CD4-positive, alpha-beta T cell treated with Interleukin-17A for 4 hours (primary cell): ENCODE measurements around the gene KCNG2.

Experiments
- DNase-seq: peaks from one replicate; pipeline ENCODE4 v3.0.0-alpha.2; 2020; ENCODE audit warnings: mixed read lengths

KCNG2 gene

DNA sequence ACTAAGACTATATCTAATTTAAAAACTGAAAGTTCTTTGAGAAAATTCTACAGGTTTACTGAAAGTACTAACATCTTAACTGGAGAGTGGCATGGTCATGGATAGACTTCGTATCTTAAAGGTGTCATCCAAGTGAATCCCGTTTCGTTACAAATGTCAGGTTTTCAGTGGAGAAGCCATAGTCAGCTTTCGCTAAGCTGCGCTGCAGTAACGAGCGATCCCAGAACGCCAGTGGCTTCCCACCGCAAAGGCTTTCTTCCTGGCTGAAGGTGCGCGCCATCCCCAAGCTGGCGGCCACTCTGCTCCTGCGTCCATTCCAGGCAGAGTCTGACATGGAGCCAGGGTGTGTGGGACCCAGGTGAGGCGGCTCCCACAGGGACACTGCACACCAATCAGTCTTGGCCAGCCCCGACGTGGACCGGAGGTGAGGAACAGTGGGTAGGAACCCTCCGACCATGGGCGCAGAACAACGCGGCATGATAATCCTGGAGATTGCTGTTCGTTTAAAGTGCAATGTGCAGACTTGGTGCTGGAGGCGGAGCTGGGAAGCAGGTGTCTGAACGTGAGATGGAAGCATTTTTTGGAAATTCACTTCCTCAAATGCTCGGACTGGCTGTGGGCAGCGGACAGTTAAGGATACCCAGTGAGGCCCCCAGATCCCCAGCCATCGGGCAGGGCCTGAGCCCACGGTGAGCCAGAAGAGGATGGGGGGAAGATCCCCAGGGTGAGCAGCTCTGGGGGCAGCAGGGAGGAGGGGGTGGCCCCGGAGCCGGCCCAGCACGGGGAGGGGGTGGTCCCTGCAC is 27.8 kb upstream of the KCNG2 start:
- DNase-seq, result no peak

GRCh38 chr18:79770501-79770815 is 27.3 kb upstream of the KCNG2 start:
- no peak for DNase-seq

DNA sequence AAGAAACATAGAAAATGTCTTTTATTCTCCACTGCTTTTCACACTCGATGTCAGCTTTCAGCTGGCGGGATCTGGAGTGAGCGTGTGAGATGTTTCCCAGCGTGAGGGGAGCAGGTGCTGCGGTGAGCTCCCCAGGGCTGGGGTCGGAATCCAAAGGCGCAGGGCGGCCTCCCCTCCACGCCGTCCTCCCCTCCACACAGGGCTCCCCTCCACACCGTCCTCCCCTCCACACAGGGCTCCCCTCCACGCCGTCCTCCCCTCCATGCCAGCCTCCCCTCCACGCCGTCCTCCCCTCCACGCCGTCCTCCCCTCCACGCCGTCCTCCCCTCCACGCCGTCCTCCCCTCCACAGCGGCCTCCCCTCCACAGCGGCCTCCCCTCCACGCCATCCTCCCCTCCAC is 26.9 kb upstream of the KCNG2 start:
- DNase-seq, result no peak

DNA sequence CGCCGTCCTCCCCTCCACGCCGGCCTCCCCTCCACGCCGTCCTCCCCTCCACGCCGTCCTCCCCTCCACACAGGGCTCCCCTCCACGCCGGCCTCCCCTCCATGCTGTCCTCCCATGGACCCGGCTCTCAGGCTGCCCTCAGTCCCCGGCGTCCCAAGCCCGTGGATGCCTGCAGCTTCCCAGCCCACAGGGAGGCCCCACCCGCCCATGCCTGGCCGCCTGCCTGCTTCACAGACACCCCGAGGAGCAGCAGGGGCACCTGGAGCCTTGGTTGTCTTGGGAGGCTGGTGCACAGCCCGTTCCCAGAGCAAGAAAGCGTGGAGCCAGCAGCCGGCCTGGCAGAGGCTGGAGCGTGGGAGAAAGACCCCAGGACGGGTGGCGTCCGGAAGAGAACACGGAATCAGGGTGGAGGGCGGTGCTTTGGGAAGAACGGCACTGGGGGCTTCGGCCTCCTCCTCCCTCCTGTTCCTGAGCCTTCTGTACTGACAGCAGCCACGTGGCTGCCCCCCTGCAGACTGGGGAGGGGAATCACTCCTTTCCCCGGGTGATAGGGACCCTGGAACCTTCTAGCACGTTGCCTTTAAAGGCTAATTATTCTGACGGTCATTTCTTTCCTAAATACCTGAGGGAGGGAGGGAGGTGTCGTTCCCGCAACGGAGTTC is 26.2 kb upstream of the KCNG2 start:
- DNase-seq, result no peak

DNA sequence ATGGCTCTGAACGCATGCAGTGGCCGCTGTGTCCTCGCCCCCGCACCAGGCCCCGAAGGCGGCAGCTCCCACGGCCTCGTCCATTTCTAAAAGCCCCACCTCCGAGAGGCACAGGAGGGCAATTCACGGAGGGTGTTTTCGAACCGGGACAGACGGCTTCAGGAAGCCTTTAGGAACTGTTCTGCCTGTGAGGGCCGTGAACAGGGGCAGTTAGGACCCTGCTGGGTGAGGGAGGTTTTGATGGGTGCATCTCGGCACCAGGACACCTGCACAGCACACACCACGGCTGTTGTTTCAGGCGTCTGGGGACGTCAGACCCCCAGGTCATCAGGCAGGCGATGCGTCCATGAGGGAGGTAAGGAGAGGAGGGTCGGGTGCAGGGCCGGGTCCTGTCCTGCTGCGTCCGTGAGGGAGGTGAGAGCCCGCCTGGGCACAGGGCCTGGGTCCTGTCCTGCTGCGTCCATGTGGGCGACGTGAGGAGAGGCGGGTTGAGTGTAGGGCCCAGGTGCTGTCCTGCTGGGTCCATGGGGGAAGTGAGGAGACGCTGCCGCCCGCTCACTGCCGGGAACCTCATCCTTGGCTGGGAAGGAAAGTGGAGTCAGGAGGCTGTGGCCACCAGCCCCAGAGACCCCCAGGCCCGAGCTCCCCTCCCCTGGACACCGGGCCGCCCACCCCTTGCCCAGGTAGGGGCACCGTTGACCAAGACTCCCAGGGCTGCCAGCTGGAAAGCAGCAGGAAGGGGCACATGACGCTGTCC is 25.5 kb upstream of the KCNG2 start:
- no peak for DNase-seq

DNA sequence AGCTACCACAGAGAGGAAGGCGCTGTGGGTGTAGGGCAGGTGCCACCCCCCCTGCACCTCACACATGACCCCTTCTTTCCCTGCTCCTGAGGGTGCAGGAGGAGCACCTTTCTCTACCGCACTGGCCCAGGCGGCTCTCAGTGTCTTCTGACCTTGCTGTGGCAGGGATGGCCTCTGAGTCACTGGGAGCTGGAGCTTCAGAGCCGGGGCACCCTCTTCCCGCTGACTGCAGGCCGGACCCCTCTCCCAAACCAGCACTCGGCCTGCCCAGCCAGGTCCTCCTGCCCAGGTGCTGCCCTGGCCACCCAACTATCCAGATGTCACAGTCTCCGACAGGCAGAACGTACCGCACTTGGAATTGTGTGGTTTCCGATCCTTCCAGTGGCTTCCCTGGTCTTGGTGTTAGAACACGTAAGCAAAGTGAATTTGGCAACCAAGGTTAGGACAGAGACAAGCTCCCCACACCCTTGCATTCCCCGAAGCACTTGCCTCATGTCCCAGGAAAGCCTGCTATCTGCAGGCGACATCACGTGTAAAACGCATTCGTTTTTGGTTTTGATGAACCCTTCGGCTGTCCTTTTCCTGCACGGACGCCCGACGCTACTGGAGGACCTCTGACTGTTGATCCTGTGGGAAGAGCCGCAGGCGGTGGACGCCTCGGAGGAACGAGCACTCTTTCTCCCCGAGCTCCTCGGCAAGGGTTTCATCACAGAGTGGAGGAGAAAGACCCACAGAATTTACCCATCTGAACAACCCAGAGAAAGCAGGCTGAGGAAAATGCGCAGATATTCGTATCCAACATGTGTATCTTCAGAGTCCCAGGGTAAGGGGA is 24.7 kb upstream of the KCNG2 start:
- DNase-seq, result no peak

DNA sequence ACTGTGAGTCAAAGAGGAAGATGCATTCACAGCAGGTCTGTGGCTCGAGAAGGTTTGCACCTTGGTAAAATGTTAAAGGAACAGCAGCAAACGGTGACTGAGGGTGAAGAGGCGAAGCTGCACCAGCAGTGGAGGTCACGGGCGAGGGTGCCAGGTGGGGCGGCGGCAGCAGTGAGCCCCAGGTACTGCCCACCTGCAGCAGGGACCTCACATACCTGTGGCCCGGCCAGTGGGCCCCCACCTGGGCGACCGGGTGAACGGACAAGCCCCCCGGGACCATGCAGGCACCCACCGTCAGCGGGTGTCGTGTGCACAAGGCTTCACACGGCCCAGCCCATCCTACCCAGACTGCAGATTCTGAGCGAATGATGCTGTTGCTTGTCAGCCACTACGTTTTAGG is 23.6 kb upstream of the KCNG2 start:
- DNase-seq, result no peak

GRCh38 chr18:79775441-79776221 is 22.1 kb upstream of the KCNG2 start:
- no peak for DNase-seq

DNA sequence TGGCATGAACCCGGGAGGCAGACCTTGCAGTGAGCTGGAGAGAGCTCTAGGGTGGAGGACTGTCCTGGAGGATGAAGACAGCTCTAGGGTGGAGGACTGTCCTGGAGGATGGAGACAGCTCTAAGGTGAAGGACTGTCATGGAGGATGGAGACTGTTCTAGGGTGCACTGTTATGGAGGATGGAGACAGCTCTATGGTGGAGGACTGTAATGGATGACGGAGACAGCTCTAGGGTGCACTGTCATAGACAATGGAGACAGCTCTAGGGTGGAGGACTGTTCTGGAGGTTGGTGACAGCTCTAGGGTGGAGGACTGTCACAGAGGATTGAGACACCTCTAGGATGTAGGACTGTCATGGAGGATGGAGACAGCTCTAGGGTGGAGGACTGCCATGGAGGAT is 21.1 kb upstream of the KCNG2 start:
- no peak for DNase-seq

DNA sequence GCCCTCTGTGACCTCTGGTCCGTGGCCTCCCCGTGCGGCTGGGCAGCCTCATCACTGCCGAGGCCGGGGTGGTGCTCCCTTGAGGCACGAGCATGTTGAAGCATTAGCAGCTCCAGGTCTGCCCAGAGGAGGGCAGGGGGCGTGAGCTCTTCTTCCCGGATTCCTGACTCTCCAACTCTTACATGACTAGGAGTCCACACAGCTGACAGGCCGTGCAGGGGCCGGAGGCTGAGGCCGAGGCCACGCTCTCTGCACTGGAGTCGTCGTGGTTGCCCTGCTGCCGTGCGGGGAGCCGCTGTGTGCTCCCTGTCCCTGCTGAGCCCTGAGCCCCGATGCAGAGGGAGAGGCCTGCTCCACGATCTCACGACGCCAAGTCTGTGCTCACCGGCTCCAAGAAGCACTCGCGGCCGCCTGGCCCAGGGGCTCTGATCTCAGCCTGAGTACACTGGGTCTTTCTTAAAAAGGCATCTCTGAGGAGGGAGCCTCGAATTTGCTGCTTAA is 19.4 kb upstream of the KCNG2 start:
- no peak for DNase-seq

DNA sequence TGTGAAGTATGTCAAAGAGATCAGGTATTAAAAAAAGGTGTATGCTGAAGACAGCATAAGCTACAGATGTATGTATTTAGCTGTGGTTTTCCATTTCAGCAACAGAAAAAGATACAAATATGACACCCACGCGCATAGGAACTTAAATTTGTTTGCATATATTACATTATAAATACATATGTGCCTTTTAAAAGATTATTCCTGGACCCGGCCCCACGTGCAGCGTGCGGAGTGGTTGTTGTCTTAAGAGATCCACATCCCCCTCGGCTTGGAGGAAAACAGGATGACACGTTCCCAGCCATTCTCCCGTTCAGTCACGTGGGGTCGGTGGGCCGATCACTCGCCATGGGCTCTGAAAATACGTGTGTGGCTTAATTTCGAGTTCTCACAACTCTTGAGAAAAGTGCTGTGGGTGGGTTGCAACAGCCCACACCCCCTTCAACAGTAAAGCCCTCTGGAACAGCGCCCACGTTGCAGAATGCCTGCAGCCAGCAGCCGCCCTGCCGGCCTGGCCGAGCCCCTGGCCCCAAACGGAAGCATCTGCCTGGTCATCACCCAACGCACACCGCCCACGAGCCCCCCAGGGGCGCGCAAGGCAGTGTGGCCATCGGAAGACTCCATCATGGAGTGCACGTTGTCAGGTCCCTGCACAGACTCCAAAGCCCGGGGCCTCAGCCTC is 18.6 kb upstream of the KCNG2 start:
- DNase-seq, result no peak

- DNase-seq, result no peak
Observed at GRCh38 chr18:79779700-79780190, 18.0 kb upstream of the KCNG2 start.

DNA sequence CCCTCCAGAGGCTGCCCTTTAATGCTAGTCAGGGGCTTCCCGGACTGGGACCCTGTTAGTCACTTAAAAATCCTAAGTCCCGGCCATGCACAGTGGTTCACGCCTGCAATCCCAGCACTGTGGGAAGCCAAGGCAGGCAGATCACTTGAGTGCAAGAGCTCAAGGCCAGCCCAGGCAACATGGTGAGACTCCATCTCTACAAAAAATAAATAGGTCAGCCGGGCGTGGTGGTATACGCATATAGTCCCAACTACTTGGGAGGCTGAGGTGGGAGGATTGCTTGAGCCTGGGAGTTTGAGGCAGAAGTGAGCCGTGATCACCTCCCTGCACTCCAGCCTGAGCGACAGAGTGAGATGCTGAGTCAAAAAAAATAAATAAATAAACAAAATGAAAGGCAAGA is 17.2 kb upstream of the KCNG2 start:
- DNase-seq, result no peak

DNA sequence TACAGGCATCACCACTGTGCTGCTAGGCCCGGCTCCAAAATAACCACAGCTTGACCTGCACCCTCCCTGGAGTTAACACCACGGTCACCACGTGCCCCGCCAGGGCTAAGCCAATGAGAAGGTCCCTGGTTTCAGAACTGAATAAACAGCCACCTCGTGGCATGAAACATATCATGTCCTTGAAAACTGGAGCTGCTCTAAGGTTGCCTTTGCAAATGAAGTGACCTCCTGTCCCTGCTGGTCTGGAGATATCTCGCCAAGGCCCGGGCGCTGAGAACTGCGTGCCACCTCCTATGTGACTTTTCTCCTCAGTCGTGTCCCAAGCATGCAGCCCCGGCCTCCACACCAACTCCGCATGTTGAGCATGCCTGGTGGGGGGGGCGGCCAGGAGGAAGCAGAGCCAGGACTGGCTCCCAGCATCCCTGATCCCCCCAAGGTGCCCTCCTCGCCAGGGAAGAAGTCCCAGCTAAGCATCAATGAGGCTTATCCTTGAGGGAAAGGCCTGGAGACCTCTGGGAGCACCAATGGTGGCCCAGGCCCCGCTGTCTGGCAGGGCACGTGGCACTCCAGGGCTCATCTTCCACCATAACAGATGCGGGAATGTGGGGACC is 16.3 kb upstream of the KCNG2 start:
- no peak for DNase-seq

GRCh38 chr18:79782566-79783308 is 15.0 kb upstream of the KCNG2 start:
- no peak for DNase-seq

GRCh38 chr18:79784071-79784913 is 13.4 kb upstream of the KCNG2 start:
- no peak for DNase-seq

DNA sequence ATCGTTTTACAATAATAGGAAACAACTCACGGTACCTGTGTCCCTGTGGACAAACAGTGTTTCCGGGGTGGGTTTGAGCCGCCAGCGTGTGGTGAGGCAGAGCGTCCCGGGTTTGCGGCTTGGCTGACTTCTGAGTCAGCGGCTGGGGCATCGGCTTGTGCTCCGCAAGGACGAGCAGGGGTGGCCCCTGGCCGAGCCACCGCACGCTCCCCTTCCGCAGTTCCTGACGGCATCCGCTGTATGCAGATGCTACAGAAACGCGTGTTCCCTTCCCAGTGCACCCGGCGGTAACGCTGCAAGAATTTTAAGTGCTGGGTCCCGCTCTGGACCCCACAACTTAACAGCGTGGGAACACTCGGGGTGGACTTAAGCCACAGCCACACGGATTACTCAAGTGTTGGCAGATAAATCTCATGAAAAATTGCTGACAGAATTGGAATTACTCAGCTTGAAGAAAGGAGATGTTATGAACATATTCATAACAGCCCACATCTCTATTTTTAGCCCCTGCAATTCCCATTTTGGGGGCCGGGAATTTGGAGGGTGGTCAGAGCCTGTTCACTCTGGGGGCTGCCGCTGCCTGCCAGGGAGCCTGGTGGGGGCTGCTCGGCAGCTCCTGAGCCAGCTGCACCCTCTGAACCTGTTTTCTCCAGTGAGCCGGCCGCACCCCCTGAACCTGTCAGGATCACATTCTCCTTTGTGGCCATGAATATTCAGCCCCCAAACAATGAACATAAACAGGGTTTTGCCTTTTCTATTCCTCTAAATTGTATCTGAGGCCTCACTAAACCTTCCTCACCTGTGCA is 12.6 kb upstream of the KCNG2 start:
- no peak for DNase-seq

DNA sequence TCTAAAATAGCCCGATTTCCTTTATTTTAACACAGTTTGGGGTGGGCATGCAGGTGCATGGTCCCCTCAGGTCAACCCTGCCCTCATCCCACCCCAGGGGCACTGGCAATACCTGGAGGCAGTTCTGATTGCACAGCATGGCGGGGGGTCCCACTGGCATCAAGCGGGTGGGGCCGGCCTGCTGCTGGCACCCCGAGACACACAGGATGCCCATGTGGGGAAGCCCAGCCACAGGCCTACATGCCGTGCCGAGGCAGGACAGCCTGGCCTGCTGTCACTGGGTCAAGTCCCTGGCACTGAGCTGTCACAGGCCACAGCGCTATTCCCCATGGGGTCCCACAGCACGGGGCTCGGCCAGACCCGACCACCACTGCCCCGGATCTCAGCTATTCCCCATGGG is 11.9 kb upstream of the KCNG2 start:
- no peak for DNase-seq
